Neural progenitor cell (in vitro differentiated cells): ENCODE measurements around the gene NDUFS3. TPM values are rescaled to one million over a fixed set of nuclear protein-coding genes. Genes with fewer than 3 reads are reported as not detected.

Experiments used
- DNase-seq: peaks from one replicate; pipeline ENCODE4 v3.0.0-alpha.2; 2016; ENCODE audit warnings: low spot score
- H2AFZ ChIP-seq: fragments of 200-600 bp; sonication (generic); replicated peaks from 2 replicates; pipeline ENCODE4 v1.6.1; 2016; ENCODE audit warnings: antibody characterized with exemption
- H3F3A ChIP-seq: fragments of 200-600 bp; sonication (generic); 2 replicates; pipeline ENCODE4 v1.6.1; 2016; ENCODE audit warnings: antibody characterized with exemption, low read depth
- H3K27ac ChIP-seq: fragments of 200-600 bp; sonication (generic); 2 replicates; pipeline ENCODE4 v1.5.1; 2016; ENCODE audit warnings: mild to moderate bottlenecking
- H3K27me3 ChIP-seq: fragments of 200-600 bp; sonication (generic); 2 replicates; pipeline ENCODE4 v1.6.1; 2016; ENCODE audit warnings: mild to moderate bottlenecking, moderate library complexity
- H3K36me3 ChIP-seq: fragments of 200-600 bp; sonication (generic); 2 replicates; pipeline ENCODE4 v1.5.1; 2016
- H3K4me1 ChIP-seq: fragments of 200-600 bp; sonication (generic); 2 replicates; pipeline ENCODE4 v1.6.1; 2016; ENCODE audit warnings: mixed run types
- H3K4me2 ChIP-seq: fragments of 200-600 bp; sonication (generic); 2 replicates; pipeline ENCODE4 v1.6.1; 2016
- H3K4me3 ChIP-seq: fragments of 200-600 bp; sonication (generic); 2 replicates; pipeline ENCODE4 v1.5.1; 2016
- H3K79me2 ChIP-seq: fragments of 200-600 bp; sonication (generic); 2 replicates; pipeline ENCODE4 v1.6.1; 2016; ENCODE audit warnings: low read depth
- H3K9ac ChIP-seq: fragments of 200-600 bp; sonication (generic); 2 replicates; pipeline ENCODE4 v1.6.1; 2016
- H3K9me3 ChIP-seq: fragments of 200-600 bp; sonication (generic); 2 replicates; pipeline ENCODE4 v1.5.1; 2016; ENCODE audit warnings: low read depth
- H4K20me1 ChIP-seq: fragments of 200-600 bp; sonication (generic); 2 replicates; pipeline ENCODE4 v1.6.1; 2016; ENCODE audit warnings: low read depth
- H3K27ac Mint-ChIP-seq: 3 replicates; pipeline ENCODE4 v1.8.0; 2021; ENCODE audit warnings: mixed read lengths
- H3K27me3 Mint-ChIP-seq: 2 replicates; pipeline ENCODE4 v1.8.0; 2022; ENCODE audit warnings: low read depth, mild to moderate bottlenecking, inconsistent platforms, moderate library complexity, mixed read lengths; ENCODE audit not compliant: insufficient read depth
- H3K36me3 Mint-ChIP-seq: 3 replicates; pipeline ENCODE4 v1.8.0; 2021; ENCODE audit warnings: mixed read lengths
- H3K4me1 Mint-ChIP-seq: 3 replicates; pipeline ENCODE4 v1.8.0; 2021; ENCODE audit warnings: mixed read lengths
- H3K4me3 Mint-ChIP-seq: 3 replicates; pipeline ENCODE4 v1.8.0; 2021; ENCODE audit warnings: mild to moderate bottlenecking, moderate library complexity, mixed read lengths
- H3K9me3 Mint-ChIP-seq: 3 replicates; pipeline ENCODE4 v1.8.0; 2020; ENCODE audit warnings: mixed read lengths
- EZH2 ChIP-seq: fragments of 200-600 bp; sonication (generic); IDR thresholded peaks from 2 replicates; pipeline ENCODE4 v1.6.1; 2017; ENCODE audit warnings: antibody characterized with exemption, mild to moderate bottlenecking, moderate library complexity
- EZH2phosphoT487 ChIP-seq: fragments of 200-600 bp; sonication (generic); IDR thresholded peaks from 2 replicates; pipeline ENCODE4 v1.6.1; 2017; ENCODE audit warnings: antibody characterized with exemption
- total RNA-seq: library from RNA; depleted of rRNA; stranded (reverse); fragments of >200 nt; gene quantifications from 2 replicates; pipeline ENCODE4 v1.2.3, GENCODE V29; 2015; ENCODE audit warnings: low replicate concordance
- TF ChIP-seq, protein P1 (sequence below): fragments of 200-600 bp; sonication (generic); IDR thresholded peaks from 2 replicates; pipeline ENCODE4 v1.5.1; 2017; ENCODE audit warnings: antibody characterized with exemption, mild to moderate bottlenecking

NDUFS3 gene
- total RNA-seq, 1 donor from 2014 or later = 78.9 TPM

DNA sequence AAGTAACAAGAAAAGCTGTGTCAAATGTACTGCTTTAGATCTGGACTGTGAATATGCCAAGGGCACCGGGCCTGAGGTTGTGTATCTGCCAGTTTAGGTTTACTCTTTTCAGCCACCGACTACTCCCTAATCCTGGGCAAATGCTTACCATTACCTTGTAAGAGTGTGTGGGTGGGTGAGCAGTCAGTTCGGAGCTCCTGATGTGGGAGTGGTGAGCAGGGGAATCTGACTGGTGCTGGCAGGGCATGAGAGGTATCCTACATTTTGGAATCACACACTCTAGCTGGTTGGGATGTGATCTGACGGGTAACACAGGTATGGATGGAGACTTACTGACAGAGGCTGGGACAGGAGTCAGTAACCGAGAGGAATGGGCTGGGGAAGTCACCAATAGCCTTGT is 5.0 kb downstream of the NDUFS3 start:
- Histone ChIP-seq H3F3A (no peaks in the 10 kb centered on the region), H2AFZ (no peak overlapping the region), H3K79me2 (peaks cover 21% of the 10 kb centered on the region), H3K36me3 (no peaks in the 10 kb centered on the region), H3K27ac (no peak overlapping the region), H3K4me3 (no peak overlapping the region), H3K27me3 (no peaks in the 10 kb centered on the region), H3K4me2 (no peak overlapping the region), H3K4me1 (peaks cover 8% of the 10 kb centered on the region), H4K20me1 (no peaks in the 10 kb centered on the region), H3K9me3 (no peaks in the 10 kb centered on the region), H3K9ac (no peak overlapping the region)
- Mint-ChIP-seq H3K27ac (no peak overlapping the region), H3K4me3 (no peak overlapping the region), H3K27me3 (peaks cover 10% of the 10 kb centered on the region), H3K4me1 (peaks cover 26% of the 10 kb centered on the region), H3K36me3 (peaks cover 30% of the 10 kb centered on the region), H3K9me3 (no peaks in the 10 kb centered on the region)
- no peak for DNase-seq
- TF ChIP-seq, protein P1, sequence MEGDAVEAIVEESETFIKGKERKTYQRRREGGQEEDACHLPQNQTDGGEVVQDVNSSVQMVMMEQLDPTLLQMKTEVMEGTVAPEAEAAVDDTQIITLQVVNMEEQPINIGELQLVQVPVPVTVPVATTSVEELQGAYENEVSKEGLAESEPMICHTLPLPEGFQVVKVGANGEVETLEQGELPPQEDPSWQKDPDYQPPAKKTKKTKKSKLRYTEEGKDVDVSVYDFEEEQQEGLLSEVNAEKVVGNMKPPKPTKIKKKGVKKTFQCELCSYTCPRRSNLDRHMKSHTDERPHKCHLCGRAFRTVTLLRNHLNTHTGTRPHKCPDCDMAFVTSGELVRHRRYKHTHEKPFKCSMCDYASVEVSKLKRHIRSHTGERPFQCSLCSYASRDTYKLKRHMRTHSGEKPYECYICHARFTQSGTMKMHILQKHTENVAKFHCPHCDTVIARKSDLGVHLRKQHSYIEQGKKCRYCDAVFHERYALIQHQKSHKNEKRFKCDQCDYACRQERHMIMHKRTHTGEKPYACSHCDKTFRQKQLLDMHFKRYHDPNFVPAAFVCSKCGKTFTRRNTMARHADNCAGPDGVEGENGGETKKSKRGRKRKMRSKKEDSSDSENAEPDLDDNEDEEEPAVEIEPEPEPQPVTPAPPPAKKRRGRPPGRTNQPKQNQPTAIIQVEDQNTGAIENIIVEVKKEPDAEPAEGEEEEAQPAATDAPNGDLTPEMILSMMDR = no peak
- TF ChIP-seq EZH2 = no peak
- TF ChIP-seq EZH2phosphoT487 = no peak

DNA sequence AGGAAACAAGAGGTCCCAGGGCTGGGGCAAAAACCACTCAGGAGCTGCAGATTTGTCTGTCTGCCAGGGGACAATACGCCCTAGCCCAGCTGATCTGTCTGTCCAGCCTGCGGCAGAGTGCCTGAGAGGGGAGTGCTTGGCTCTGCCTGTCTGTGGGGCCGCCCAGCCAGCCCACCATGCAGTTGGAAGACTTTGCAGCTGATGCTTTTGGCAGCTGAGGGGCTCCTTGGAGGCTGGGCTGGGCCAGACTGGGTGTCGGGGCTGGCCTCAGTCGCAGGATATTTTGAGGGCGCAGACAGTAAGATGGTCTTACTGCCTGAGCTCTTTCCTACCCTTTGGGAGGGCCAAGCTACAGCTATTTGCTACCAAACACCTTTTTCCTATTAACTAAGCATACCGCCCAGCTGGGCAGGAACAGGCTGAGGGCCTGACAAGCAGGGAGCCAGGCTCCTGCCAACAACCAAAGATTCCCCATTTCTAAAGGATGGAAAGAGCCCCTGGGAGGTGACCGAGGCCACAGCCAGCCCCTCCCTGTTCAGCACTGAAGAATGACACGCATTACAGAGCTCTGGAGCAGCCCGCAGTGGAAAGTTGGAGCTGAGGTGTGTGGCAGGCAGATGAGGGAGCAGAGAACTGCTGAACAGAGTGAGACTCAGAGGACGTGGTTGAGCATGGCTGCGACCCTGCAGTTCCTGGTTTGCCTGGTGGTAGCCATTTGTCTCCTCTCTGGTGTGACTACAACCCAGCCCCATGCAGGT is 7.4 kb downstream of the NDUFS3 start, which contains the start of gene FAM180B:
Gene FAM180B, plus strand, starts transcription at position 581 of the 758 bp plus-strand sequence. Its CDS starts 91 bp downstream, at position 672.
- Histone ChIP-seq H3K4me2 (no peak within 1 kb of the TSS), H3K9me3 (no peaks in the 10 kb centered on the region), H3K27me3 (no peaks in the 10 kb centered on the region), H4K20me1 (no peaks in the 10 kb centered on the region), H3K4me1 (no peaks in the 10 kb centered on the region), H3K9ac (no peak within 1 kb of the TSS), H3K27ac (no peak within 1 kb of the TSS), H3K36me3 (no peaks in the 10 kb centered on the region), H3F3A (no peaks in the 10 kb centered on the region), H2AFZ (no peak within 1 kb of the TSS), H3K79me2 (no peaks in the 10 kb centered on the region), H3K4me3 (no peak within 1 kb of the TSS)
- Mint-ChIP-seq H3K27me3 (peaks cover 5% of the 10 kb centered on the region), H3K4me1 (peaks cover 17% of the 10 kb centered on the region), H3K4me3 (peak within 1 kb of the TSS; percentile 63), H3K27ac (peak within 1 kb of the TSS; percentile 66), H3K9me3 (no peaks in the 10 kb centered on the region), H3K36me3 (peaks cover 27% of the 10 kb centered on the region)
- TF ChIP-seq, protein P1 = no peak
- TF ChIP-seq EZH2 (no peak), EZH2phosphoT487 (no peak)
- DNase-seq = no peak

DNA sequence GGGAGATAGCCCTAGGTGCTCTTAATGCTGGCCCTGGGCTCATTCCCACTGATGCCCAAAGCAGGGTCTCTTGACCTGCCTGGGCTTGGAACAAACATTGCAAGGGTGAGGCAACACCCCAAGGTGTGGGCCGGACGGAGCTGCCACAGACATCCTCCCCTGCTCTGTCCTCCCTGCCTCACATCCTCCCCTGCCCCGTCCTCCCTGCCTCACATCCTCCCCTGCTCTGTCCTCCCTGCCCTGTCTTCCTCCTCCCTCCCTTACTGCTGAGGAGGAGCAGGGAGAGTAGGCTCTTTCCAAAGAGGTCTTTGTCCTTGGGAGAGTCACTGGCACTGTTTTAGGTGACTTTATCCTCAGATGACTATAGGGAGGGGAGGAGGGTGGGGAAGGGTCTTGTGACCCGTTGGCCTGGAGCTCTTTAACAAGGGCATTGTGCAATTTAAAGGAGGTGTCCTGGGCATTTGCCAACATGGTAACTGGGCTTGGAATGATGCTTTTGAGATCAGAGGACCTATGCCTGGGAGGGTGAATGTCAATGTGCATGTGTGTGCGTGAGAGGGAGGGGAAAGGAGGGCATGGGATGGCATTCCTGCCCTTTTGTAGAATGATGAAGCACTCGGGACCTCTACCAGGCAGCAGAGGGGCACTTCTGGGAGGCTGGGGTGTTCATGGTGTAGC is 8.3 kb downstream of the NDUFS3 start:
- no peaks in the 10 kb centered on the region for H3K4me1 ChIP-seq
- no peak overlapping the region for H2AFZ ChIP-seq
- H3K79me2 ChIP-seq = no peaks in the 10 kb centered on the region
- H3K36me3 ChIP-seq = no peaks in the 10 kb centered on the region
- no peak overlapping the region for H3K4me3 ChIP-seq
- peaks cover 22% of the 10 kb centered on the region for H3K36me3 Mint-ChIP-seq
- no peak overlapping the region for H3K4me2 ChIP-seq
- no peak for DNase-seq
- no peak overlapping the region for H3K27ac ChIP-seq
- H3K9ac ChIP-seq = no peak overlapping the region
- peaks cover 6% of the 10 kb centered on the region for H3K27me3 Mint-ChIP-seq
- H3K9me3 Mint-ChIP-seq = no peaks in the 10 kb centered on the region
- peaks cover 22% of the 10 kb centered on the region for H3K4me1 Mint-ChIP-seq
- no peaks in the 10 kb centered on the region for H3K9me3 ChIP-seq
- peaks cover 2% of the 10 kb centered on the region for H3K27me3 ChIP-seq
- H3K27ac Mint-ChIP-seq = peak overlapping the region; percentile 66
- peaks cover under 1% of the 10 kb centered on the region for H3F3A ChIP-seq
- peak overlapping the region; percentile 63 for H3K4me3 Mint-ChIP-seq
- no peaks in the 10 kb centered on the region for H4K20me1 ChIP-seq
- TF ChIP-seq, protein P1 = no peak
- TF ChIP-seq EZH2phosphoT487 (no peak), EZH2 (no peak)
